WI38 (cell line): ENCODE data around the gene FBXW9.

ENCODE experiments used
- H3K4me3 ChIP-seq: 2 replicates; pipeline ENCODE4 v1.5.1; 2011; ENCODE audit warnings: low read depth, mild to moderate bottlenecking, control low read depth, low read length
- CTCF ChIP-seq: IDR thresholded peaks from 2 replicates; pipeline ENCODE4 v1.5.1; 2012; ENCODE audit warnings: low read depth, mild to moderate bottlenecking, control low read depth, low read length

Gene FBXW9

DNA sequence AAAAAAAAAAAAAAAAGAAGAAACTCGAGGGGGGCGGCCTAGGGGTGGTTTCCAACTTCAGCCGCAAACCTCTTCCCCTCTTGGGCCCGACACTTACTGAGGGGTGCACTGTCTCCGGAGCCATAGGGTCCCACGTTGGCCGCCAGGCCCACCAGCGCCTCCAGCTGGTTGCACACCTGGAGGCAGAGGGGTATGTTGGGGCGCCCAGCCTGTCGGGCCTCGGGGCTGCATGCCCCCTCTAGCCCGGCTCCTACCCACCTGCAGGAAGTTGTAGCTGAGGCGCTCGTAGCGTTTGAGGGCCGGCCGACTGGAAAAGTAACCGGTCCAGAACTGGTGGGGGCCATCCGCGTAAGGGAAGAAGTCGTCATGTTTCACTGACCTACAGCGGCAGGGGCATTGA lies 38.5 kb downstream of the FBXW9 start:
- TF ChIP-seq CTCF, result no peak
- no peak overlapping the region for H3K4me3 ChIP-seq

GRCh38 chr19:12656899-12657571 lies 39.4 kb downstream of the FBXW9 start:
- TF ChIP-seq CTCF, result no peak
- H3K4me3 ChIP-seq, result no peak overlapping the region

GRCh38 chr19:12655546-12655945 lies 40.9 kb downstream of the FBXW9 start:
- no peak overlapping the region for H3K4me3 ChIP-seq
- no peak for TF ChIP-seq CTCF

DNA sequence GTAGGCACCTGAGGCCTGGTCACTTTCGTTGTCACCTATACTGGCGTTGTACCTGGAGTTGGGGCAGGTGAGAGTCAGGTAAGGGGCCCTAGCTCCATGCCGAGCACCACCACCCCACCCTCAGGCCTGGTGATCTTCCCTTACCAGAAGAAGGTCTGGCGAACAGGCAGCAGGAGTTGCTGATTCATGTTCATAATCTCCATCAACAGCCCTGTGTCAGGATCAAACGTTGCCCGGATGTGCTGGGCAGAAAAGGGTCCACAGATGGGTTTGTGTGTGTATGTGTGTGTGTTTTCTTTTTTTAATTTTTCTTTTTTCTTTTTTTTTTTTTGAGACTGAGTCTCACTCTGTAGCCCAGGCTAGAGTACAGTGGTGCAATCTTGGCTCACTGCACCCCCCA lies 44.2 kb downstream of the FBXW9 start:
- no peak for TF ChIP-seq CTCF
- H3K4me3 ChIP-seq, result no peak overlapping the region

DNA sequence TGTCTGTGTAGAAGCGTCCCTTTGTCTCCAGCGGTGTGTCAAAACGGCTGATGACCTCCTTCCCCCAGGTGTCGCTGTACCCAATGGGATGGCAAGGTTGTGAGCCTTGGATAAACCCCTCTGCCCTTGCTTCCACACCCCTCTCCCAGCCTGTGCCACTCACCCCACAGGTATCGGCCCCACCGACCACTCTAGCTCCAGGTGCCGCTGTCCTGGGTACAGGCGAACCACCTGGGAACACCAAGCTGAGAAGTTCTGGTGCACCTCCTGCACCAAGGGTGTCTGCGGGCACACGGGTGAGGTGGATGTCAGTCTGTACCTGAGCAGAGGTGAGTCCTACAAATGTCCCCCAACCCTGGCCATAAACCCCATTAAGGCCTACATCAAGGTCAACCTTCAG lies 46.5 kb downstream of the FBXW9 start:
- TF ChIP-seq CTCF, result no peak
- no peak overlapping the region for H3K4me3 ChIP-seq

DNA sequence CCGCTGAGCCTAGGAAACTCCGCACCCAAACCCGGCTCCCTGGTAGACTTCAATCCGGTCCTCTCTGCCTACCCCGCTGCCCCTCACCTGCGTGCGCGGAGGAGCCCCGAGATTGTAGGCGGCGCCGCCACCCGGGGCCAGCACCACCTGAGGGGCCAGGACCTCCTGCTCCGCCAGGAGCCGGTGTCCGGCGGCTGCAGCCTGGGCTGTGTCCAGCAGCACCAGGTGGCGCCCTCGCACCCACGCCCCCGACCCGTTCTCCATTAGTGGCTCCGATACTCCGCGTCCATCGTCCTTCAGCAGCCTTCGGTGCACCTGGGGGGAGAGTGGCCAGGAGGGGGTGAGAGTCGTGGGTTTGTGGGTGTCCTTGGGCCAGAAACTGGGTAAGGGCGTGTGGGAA lies 48.3 kb downstream of the FBXW9 start:
- no peak overlapping the region for H3K4me3 ChIP-seq
- no peak for TF ChIP-seq CTCF

- H3K4me3 ChIP-seq, result no peak overlapping the region
- TF ChIP-seq CTCF, result no peak
These were observed 48.9 kb downstream of the FBXW9 start for GRCh38 chr19:12647490-12648071.
